Measurements from ENCODE around the gene MSH2. TPM values are rescaled to one million over a fixed set of nuclear protein-coding genes. Genes with fewer than 3 reads are reported as not detected.

MSH2 gene
- total RNA-seq, 1 donor from 2014 or later = 56.5 TPM

- TF ChIP-seq CTCF (IDR thresholded peaks at IDR 0.05; ENCODE audit: unreplicated experiment) = no peak
- Mint-ChIP-seq H3K27me3 (ENCODE audit: unreplicated experiment) (peaks cover 9% of the 10 kb centered on the region), H3K4me1 (ENCODE audit: unreplicated experiment) (peaks cover 3% of the 10 kb centered on the region), H3K36me3 (ENCODE audit: low read depth, unreplicated experiment) (peaks cover 29% of the 10 kb centered on the region), H3K4me3 (ENCODE audit: unreplicated experiment) (no peak overlapping the region), H3K27ac (ENCODE audit: unreplicated experiment) (no peak overlapping the region), H3K9me3 (ENCODE audit: unreplicated experiment) (no peaks in the 10 kb centered on the region)
- DNase-seq (ENCODE audit: low spot score) = no peak
Observed at GRCh38 chr2:47506024-47506423, 103.1 kb downstream of the MSH2 start.

DNA sequence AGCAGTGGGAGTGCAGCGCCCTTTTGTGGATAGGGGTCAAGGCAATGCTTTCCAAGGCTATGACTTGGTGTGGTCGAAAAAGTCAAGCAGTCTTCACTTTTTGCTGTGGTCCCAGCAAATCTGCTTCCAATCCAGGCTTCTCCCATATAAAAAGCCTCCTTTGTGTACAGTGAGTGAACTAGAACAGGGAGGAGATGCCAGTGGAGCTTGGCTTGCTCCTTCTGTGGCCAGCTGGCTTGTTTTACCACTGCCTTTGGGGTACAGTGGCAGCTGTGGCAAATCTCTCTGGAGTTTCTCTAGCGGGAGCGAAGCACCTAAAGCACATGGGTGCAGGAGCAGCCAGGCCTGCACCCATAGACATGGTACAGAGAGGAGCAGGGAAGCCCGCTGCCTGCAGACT, 103.5 kb downstream of the MSH2 start:
- H3K36me3 Mint-ChIP-seq (ENCODE audit: low read depth, unreplicated experiment) = peaks cover 29% of the 10 kb centered on the region
- H3K27me3 Mint-ChIP-seq (ENCODE audit: unreplicated experiment) = peaks cover 6% of the 10 kb centered on the region
- H3K9me3 Mint-ChIP-seq (ENCODE audit: unreplicated experiment) = no peaks in the 10 kb centered on the region
- no peak overlapping the region for H3K4me3 Mint-ChIP-seq (ENCODE audit: unreplicated experiment)
- TF ChIP-seq CTCF (IDR thresholded peaks at IDR 0.05; ENCODE audit: unreplicated experiment) = no peak
- H3K4me1 Mint-ChIP-seq (ENCODE audit: unreplicated experiment) = peaks cover 2% of the 10 kb centered on the region
- no peak for DNase-seq (ENCODE audit: low spot score)
- H3K27ac Mint-ChIP-seq (ENCODE audit: unreplicated experiment) = no peak overlapping the region

DNA sequence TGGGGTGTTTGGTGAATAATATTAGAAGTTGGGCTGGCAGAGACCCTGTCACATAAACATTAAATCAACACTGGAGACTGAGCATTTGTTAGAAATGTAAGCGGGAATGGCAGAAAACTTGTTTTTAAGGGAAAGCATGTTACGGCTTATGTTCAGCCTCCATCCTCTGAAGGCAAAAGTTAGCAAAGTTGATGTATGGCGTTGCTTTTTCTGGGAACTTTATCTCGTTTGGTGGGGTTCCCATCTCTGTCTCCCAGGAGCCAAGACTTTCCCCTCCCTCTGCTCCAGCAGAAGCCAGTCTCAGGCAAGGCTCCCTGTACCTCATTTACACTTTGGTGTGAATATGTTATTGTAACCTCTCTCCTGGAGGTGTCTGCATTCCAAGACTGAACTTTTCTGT, 105.1 kb downstream of the MSH2 start:
- Mint-ChIP-seq H3K36me3 (ENCODE audit: low read depth, unreplicated experiment) (peaks cover 23% of the 10 kb centered on the region), H3K27ac (ENCODE audit: unreplicated experiment) (no peak overlapping the region), H3K9me3 (ENCODE audit: unreplicated experiment) (no peaks in the 10 kb centered on the region), H3K27me3 (ENCODE audit: unreplicated experiment) (peaks cover 2% of the 10 kb centered on the region), H3K4me1 (ENCODE audit: unreplicated experiment) (peaks cover 4% of the 10 kb centered on the region), H3K4me3 (ENCODE audit: unreplicated experiment) (no peak overlapping the region)
- DNase-seq (ENCODE audit: low spot score) = no peak
- TF ChIP-seq CTCF (IDR thresholded peaks at IDR 0.05; ENCODE audit: unreplicated experiment) = no peak

- Mint-ChIP-seq H3K4me3 (ENCODE audit: unreplicated experiment) (no peak overlapping the region), H3K4me1 (ENCODE audit: unreplicated experiment) (peaks cover 4% of the 10 kb centered on the region), H3K27me3 (ENCODE audit: unreplicated experiment) (peaks cover 2% of the 10 kb centered on the region), H3K27ac (ENCODE audit: unreplicated experiment) (no peak overlapping the region), H3K9me3 (ENCODE audit: unreplicated experiment) (no peaks in the 10 kb centered on the region), H3K36me3 (ENCODE audit: low read depth, unreplicated experiment) (peaks cover 26% of the 10 kb centered on the region)
- DNase-seq (ENCODE audit: low spot score) = no peak
- no peak for TF ChIP-seq CTCF (IDR thresholded peaks at IDR 0.05; ENCODE audit: unreplicated experiment)
Observed at GRCh38 chr2:47508641-47509040, 105.7 kb downstream of the MSH2 start.

- Mint-ChIP-seq H3K27ac (ENCODE audit: unreplicated experiment) (no peak overlapping the region), H3K9me3 (ENCODE audit: unreplicated experiment) (no peaks in the 10 kb centered on the region), H3K4me3 (ENCODE audit: unreplicated experiment) (no peak overlapping the region), H3K36me3 (ENCODE audit: low read depth, unreplicated experiment) (peaks cover 25% of the 10 kb centered on the region), H3K27me3 (ENCODE audit: unreplicated experiment) (peaks cover 2% of the 10 kb centered on the region), H3K4me1 (ENCODE audit: unreplicated experiment) (peaks cover 4% of the 10 kb centered on the region)
- DNase-seq (ENCODE audit: low spot score) = no peak
- no peak for TF ChIP-seq CTCF (IDR thresholded peaks at IDR 0.05; ENCODE audit: unreplicated experiment)
Observed at GRCh38 chr2:47509250-47509649, 106.3 kb downstream of the MSH2 start.
